Neural crest cell (in vitro differentiated cells): ENCODE results near the gene HOXB13. TPM values are rescaled to one million over a fixed set of nuclear protein-coding genes. Genes with fewer than 3 reads are reported as not detected.

Source experiments
- DNase-seq: peaks from one replicate; pipeline ENCODE4 v3.0.0; 2021; ENCODE audit warnings: low read depth, mixed read lengths, low spot score
- H3K27ac Mint-ChIP-seq: one replicate; pipeline ENCODE4 v1.8.0; 2021; ENCODE audit warnings: mild to moderate bottlenecking, mixed read lengths; ENCODE audit not compliant: unreplicated experiment
- H3K27me3 Mint-ChIP-seq: 2 replicates; pipeline ENCODE4 v1.8.0; 2021; ENCODE audit warnings: low read depth, mild to moderate bottlenecking, mixed read lengths
- H3K36me3 Mint-ChIP-seq: 2 replicates; pipeline ENCODE4 v1.8.0; 2021; ENCODE audit warnings: low read depth, mild to moderate bottlenecking, mixed read lengths
- H3K4me1 Mint-ChIP-seq: 2 replicates; pipeline ENCODE4 v1.8.0; 2021; ENCODE audit warnings: mixed read lengths
- H3K4me3 Mint-ChIP-seq: one replicate; pipeline ENCODE4 v1.8.0; 2021; ENCODE audit warnings: mild to moderate bottlenecking, mixed read lengths
- H3K9me3 Mint-ChIP-seq: 2 replicates; pipeline ENCODE4 v1.8.0; 2021; ENCODE audit warnings: mixed read lengths
- total RNA-seq: library from RNA; stranded (reverse); gene quantifications from 2 replicates; pipeline ENCODE4 v1.2.1, GENCODE V29; 2021
- TF ChIP-seq, protein P1 (sequence below): fragments of 200-600 bp; sonication (generic); conservative IDR thresholded peaks from 2 replicates; pipeline ENCODE4 v1.5.0; 2021; ENCODE audit warnings: antibody characterized with exemption, mild to moderate bottlenecking

The HOXB13 gene
- total RNA-seq, 1 donor from 2014 or later = not detected

DNA sequence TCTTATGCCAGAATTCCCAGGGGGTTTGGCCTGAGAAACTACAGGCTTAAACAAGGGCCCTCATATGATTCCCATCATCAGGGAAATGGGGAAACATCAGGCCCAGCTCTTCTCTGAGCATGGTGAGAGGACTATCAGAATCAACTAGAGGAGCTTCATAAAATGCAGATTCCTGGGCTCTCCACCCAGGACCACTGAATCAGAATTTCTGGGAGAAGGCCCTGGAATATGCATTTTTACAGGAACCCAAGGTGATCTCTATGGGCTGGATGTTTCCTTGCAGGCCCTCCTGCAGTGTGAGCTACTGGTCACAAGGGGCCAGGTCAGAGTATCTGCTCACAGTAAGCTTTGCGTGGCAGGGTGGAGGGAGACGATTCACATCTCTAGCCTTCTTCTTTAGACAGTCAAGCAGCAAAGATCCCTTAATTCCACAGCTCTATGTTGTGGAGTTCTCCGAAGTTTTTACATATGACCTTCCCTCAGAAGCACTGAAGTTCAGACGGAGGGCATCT lies 38.8 kb upstream of the HOXB13 start:
- Mint-ChIP-seq H3K9me3 (no peaks in the 10 kb centered on the region), H3K27me3 (peaks cover 85% of the 10 kb centered on the region), H3K4me1 (no peaks in the 10 kb centered on the region), H3K4me3 (no peak overlapping the region), H3K27ac (no peak overlapping the region), H3K36me3 (no peaks in the 10 kb centered on the region)
- TF ChIP-seq, protein P1, sequence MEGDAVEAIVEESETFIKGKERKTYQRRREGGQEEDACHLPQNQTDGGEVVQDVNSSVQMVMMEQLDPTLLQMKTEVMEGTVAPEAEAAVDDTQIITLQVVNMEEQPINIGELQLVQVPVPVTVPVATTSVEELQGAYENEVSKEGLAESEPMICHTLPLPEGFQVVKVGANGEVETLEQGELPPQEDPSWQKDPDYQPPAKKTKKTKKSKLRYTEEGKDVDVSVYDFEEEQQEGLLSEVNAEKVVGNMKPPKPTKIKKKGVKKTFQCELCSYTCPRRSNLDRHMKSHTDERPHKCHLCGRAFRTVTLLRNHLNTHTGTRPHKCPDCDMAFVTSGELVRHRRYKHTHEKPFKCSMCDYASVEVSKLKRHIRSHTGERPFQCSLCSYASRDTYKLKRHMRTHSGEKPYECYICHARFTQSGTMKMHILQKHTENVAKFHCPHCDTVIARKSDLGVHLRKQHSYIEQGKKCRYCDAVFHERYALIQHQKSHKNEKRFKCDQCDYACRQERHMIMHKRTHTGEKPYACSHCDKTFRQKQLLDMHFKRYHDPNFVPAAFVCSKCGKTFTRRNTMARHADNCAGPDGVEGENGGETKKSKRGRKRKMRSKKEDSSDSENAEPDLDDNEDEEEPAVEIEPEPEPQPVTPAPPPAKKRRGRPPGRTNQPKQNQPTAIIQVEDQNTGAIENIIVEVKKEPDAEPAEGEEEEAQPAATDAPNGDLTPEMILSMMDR = no peak
- no peak for DNase-seq

DNA sequence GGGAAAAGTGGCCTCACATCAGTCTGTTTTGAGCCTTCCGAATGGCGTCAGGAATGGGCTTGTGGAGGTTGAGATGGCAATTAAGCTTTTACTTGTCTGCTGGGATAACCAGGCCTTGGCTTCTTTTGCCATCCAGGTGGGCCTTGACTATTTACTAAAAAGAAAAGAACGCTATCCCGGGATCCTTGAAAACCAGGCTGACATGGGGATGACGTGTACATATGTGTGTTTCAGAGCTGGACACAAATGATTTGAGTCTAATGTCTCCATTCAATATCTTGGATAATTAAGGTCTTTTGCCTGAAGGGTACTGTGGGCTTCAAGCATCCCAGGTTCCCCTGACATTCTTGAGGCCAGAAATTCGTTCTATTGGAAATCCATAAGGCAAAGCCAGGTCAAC lies 32.6 kb upstream of the HOXB13 start:
- peaks cover 99% of the 10 kb centered on the region for H3K27me3 Mint-ChIP-seq
- H3K27ac Mint-ChIP-seq = no peak overlapping the region
- H3K9me3 Mint-ChIP-seq = no peaks in the 10 kb centered on the region
- TF ChIP-seq, protein P1 = no peak
- DNase-seq = no peak
- no peaks in the 10 kb centered on the region for H3K4me1 Mint-ChIP-seq
- no peak overlapping the region for H3K4me3 Mint-ChIP-seq
- no peaks in the 10 kb centered on the region for H3K36me3 Mint-ChIP-seq

DNA sequence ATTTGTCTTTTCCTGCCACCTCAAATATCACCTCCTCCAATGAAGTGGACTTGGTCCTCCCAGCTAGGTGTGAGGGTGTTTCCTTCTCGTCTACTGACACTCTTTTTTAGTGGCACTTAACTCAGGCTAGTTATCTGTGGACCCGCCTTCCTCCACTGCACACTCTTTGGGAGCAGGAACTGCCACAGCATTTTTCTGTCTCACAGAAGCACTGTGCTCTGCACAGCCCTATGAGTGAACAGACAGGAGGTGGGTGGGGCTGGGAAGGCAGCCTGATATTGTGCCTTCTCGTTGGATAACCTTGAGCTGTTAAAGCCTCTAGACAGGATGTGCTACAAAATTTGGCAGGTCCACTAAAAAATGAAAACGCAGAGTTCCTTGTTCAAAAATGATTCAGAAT lies 31.9 kb upstream of the HOXB13 start:
- Mint-ChIP-seq H3K36me3 (no peaks in the 10 kb centered on the region), H3K4me1 (no peaks in the 10 kb centered on the region), H3K27me3 (peaks cover 99% of the 10 kb centered on the region), H3K27ac (no peak overlapping the region), H3K4me3 (no peak overlapping the region), H3K9me3 (no peaks in the 10 kb centered on the region)
- TF ChIP-seq, protein P1 = no peak
- DNase-seq = no peak

GRCh38 chr17:48759288-48759687 lies 30.7 kb upstream of the HOXB13 start:
- no peaks in the 10 kb centered on the region for H3K9me3 Mint-ChIP-seq
- H3K27ac Mint-ChIP-seq = no peak overlapping the region
- H3K27me3 Mint-ChIP-seq = peaks cover 99% of the 10 kb centered on the region
- TF ChIP-seq, protein P1 = no peak
- no peaks in the 10 kb centered on the region for H3K4me1 Mint-ChIP-seq
- H3K4me3 Mint-ChIP-seq = no peak overlapping the region
- no peaks in the 10 kb centered on the region for H3K36me3 Mint-ChIP-seq
- no peak for DNase-seq

DNA sequence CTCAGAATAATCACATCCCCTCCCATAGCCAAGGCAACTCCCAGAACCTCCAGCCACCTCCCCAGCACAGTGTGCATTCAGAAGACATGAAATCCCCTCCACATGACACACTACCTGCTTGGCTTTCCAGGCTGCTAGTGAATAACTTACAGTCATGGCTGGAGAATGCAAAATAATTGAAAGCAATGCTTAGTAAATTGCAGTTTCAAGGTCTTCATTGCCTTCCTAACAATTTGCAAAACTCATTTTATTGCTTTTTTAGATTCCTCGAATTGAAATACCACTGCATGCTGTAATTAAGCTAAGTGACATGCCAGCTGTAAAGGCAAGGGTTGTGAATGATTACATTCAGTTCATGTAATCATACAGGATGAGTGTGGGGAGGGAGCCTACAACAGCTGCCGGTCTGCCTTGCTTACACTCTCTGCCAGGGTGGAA lies 29.0 kb upstream of the HOXB13 start:
- H3K4me1 Mint-ChIP-seq = no peaks in the 10 kb centered on the region
- DNase-seq = no peak

More for the DNA sequence above, 29.0 kb upstream of the HOXB13 start:
- TF ChIP-seq, protein P1 = no peak
- Mint-ChIP-seq H3K4me3 (no peak overlapping the region), H3K9me3 (no peaks in the 10 kb centered on the region), H3K36me3 (no peaks in the 10 kb centered on the region), H3K27me3 (peaks cover 99% of the 10 kb centered on the region), H3K27ac (no peak overlapping the region)
